ENCODE measurements around the gene RGS7. TPM values are rescaled to one million over a fixed set of nuclear protein-coding genes. Genes with fewer than 3 reads are reported as not detected.

The RGS7 gene
- total RNA-seq, 1 experiment from 2014 or later, result 0.10 TPM

DNA sequence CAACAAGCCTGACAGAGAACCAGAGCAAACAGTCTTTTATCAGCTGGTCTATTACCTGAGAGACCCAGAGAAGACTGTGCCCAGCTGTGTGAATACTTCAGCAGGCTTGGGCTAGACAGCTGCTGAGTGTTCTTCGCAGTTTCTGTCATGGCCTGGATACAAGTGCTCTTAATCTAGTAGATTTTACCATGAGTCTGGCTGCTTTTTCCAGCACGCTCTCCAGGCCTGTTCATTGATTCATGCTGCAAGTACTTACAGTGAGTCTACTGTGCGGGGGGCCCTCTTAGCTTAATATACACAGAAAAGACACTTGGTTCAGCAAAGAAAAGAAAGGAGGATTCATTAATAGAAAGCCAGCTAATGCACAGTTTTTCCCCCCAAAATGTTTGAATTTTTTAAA is 48.5 kb downstream of the RGS7 start:
- H3K27me3 ChIP-seq (ENCODE audit: control insufficient read depth, insufficient read depth, low read length), result no peaks in the 10 kb centered on the region
- ChIA-PET CTCF (no interaction called here), POLR2A (interaction anchor here (0.5 to 0.6 kb wide), 2 partner anchors 265 to 503 kb away, joined by 3 read pairs; no protein-coding TSS in a partner anchor)
- TF ChIP-seq, protein P1, sequence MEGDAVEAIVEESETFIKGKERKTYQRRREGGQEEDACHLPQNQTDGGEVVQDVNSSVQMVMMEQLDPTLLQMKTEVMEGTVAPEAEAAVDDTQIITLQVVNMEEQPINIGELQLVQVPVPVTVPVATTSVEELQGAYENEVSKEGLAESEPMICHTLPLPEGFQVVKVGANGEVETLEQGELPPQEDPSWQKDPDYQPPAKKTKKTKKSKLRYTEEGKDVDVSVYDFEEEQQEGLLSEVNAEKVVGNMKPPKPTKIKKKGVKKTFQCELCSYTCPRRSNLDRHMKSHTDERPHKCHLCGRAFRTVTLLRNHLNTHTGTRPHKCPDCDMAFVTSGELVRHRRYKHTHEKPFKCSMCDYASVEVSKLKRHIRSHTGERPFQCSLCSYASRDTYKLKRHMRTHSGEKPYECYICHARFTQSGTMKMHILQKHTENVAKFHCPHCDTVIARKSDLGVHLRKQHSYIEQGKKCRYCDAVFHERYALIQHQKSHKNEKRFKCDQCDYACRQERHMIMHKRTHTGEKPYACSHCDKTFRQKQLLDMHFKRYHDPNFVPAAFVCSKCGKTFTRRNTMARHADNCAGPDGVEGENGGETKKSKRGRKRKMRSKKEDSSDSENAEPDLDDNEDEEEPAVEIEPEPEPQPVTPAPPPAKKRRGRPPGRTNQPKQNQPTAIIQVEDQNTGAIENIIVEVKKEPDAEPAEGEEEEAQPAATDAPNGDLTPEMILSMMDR (IDR thresholded peaks at IDR 0.05), result no peak
- TF ChIP-seq POLR2AphosphoS5 (IDR thresholded peaks at IDR 0.05; ENCODE audit: low read depth, low read length) (no peak), TCF7L2 (IDR thresholded peaks at IDR 0.05; ENCODE audit: low read depth, low read length) (no peak), SIN3A (IDR thresholded peaks at IDR 0.05; ENCODE audit: borderline replicate concordance, insufficient read depth, low read depth, low read length) (no peak)
- TF ChIP-seq, protein P2, sequence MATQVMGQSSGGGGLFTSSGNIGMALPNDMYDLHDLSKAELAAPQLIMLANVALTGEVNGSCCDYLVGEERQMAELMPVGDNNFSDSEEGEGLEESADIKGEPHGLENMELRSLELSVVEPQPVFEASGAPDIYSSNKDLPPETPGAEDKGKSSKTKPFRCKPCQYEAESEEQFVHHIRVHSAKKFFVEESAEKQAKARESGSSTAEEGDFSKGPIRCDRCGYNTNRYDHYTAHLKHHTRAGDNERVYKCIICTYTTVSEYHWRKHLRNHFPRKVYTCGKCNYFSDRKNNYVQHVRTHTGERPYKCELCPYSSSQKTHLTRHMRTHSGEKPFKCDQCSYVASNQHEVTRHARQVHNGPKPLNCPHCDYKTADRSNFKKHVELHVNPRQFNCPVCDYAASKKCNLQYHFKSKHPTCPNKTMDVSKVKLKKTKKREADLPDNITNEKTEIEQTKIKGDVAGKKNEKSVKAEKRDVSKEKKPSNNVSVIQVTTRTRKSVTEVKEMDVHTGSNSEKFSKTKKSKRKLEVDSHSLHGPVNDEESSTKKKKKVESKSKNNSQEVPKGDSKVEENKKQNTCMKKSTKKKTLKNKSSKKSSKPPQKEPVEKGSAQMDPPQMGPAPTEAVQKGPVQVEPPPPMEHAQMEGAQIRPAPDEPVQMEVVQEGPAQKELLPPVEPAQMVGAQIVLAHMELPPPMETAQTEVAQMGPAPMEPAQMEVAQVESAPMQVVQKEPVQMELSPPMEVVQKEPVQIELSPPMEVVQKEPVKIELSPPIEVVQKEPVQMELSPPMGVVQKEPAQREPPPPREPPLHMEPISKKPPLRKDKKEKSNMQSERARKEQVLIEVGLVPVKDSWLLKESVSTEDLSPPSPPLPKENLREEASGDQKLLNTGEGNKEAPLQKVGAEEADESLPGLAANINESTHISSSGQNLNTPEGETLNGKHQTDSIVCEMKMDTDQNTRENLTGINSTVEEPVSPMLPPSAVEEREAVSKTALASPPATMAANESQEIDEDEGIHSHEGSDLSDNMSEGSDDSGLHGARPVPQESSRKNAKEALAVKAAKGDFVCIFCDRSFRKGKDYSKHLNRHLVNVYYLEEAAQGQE (IDR thresholded peaks at IDR 0.05; ENCODE audit: insufficient read depth in 1 of 2, low read depth in 2 of 2, low read length in 1 of 2), result no peak
- no peaks in the 10 kb centered on the region for H3K9me3 ChIP-seq (ENCODE audit: control insufficient read depth, insufficient read depth, low read depth, low read length)
- H3K4me3 ChIP-seq (ENCODE audit: low read depth in 2 of 2, low read length in 2 of 2), result no peak overlapping the region
- ATAC-seq (no peak), DNase-seq (ENCODE audit: low read depth, low spot score) (no peak)
- H3K27ac ChIP-seq (ENCODE audit: low read length), result no peak overlapping the region
- H3K4me1 ChIP-seq (ENCODE audit: control insufficient read depth, insufficient read depth, low read length), result no peaks in the 10 kb centered on the region
- in situ Hi-C loops (cut with HindIII; ENCODE audit: low pct_unique_long_range_greater_than_20kb, low sequenced_read_pairs) (no loop called here), intact Hi-C loops (cut with micrococcal nuclease; ENCODE audit: unreplicated experiment) (no loop called here)
- no TSS peak for BruUV-seq (replicated peaks)
- no peaks in the 10 kb centered on the region for H3K36me3 ChIP-seq (ENCODE audit: control insufficient read depth, insufficient read depth, low read length)

DNA sequence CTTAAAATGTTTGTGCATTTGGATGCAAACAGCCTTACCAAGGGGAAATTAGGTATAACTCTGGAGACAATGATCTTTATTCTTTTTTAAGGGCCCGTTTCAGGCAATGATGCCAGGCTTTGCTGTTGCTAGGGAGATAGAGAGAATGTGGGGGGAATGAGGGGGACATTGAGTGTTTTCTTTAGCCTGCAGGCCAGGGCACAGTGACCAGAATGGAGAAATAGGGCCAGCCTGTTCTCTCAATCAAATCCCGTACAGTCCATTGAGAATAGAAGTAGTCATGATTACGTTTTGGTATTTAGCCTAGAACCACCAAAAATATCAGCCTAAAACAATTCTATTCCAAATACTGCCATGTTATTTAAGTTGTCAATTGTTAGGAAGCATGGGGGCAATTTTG is 49.0 kb downstream of the RGS7 start:
- TF ChIP-seq SIN3A (IDR thresholded peaks at IDR 0.05; ENCODE audit: borderline replicate concordance, insufficient read depth, low read depth, low read length) (no peak), POLR2AphosphoS5 (IDR thresholded peaks at IDR 0.05; ENCODE audit: low read depth, low read length) (no peak), TCF7L2 (IDR thresholded peaks at IDR 0.05; ENCODE audit: low read depth, low read length) (no peak)
- TF ChIP-seq, protein P1 (IDR thresholded peaks at IDR 0.05), result no peak
- TF ChIP-seq, protein P2 (IDR thresholded peaks at IDR 0.05; ENCODE audit: insufficient read depth in 1 of 2, low read depth in 2 of 2, low read length in 1 of 2), result no peak
- POLR2A ChIA-PET, result interaction anchor here (0.5 kb wide), 1 partner anchor 502 kb away, joined by 3 read pairs; no protein-coding TSS in a partner anchor
- Histone ChIP-seq H3K9me3 (ENCODE audit: control insufficient read depth, insufficient read depth, low read depth, low read length) (no peaks in the 10 kb centered on the region), H3K36me3 (ENCODE audit: control insufficient read depth, insufficient read depth, low read length) (no peaks in the 10 kb centered on the region), H3K4me1 (ENCODE audit: control insufficient read depth, insufficient read depth, low read length) (no peaks in the 10 kb centered on the region), H3K27me3 (ENCODE audit: control insufficient read depth, insufficient read depth, low read length) (no peaks in the 10 kb centered on the region), H3K27ac (ENCODE audit: low read length) (no peak overlapping the region), H3K4me3 (ENCODE audit: low read depth in 2 of 2, low read length in 2 of 2) (no peak overlapping the region)
- CTCF ChIA-PET, result no interaction called here
- in situ Hi-C loops (cut with HindIII; ENCODE audit: low pct_unique_long_range_greater_than_20kb, low sequenced_read_pairs), result no loop called here
- intact Hi-C loops (cut with micrococcal nuclease; ENCODE audit: unreplicated experiment), result no loop called here
- no peak for ATAC-seq
- no peak for DNase-seq (ENCODE audit: low read depth, low spot score)
- BruUV-seq (replicated peaks), result no TSS peak
